CD4-positive, alpha-beta T cell treated with Interleukin-12 subunit alpha and Interleukin-12 subunit beta, for 1 hour (primary cell): Measurements from ENCODE around the gene PLXDC2.

Experiments used
- DNase-seq: peaks from one replicate; pipeline ENCODE4 v3.0.0-alpha.2; 2020

Gene PLXDC2

GRCh38 chr10:20233423-20233822 lies 417.2 kb downstream of the PLXDC2 start:
- DNase-seq, result no peak

GRCh38 chr10:20234579-20234978 lies 418.3 kb downstream of the PLXDC2 start:
- no peak for DNase-seq

- no peak for DNase-seq
Observed at GRCh38 chr10:20237091-20237570, 420.9 kb downstream of the PLXDC2 start.

GRCh38 chr10:20237586-20237985 lies 421.4 kb downstream of the PLXDC2 start:
- DNase-seq, result no peak

- no peak for DNase-seq
Observed at GRCh38 chr10:20240643-20241042, 424.4 kb downstream of the PLXDC2 start.

- no peak for DNase-seq
Observed at GRCh38 chr10:20247454-20247853, 431.2 kb downstream of the PLXDC2 start.

GRCh38 chr10:20247891-20248708 lies 431.9 kb downstream of the PLXDC2 start:
- DNase-seq, result no peak

GRCh38 chr10:20254078-20254477 lies 437.8 kb downstream of the PLXDC2 start:
- no peak for DNase-seq

- DNase-seq, result no peak
Observed at GRCh38 chr10:20254497-20254896, 438.3 kb downstream of the PLXDC2 start.

- no peak for DNase-seq
Observed at GRCh38 chr10:20256969-20257368, 440.7 kb downstream of the PLXDC2 start.

- DNase-seq, result no peak
Observed at GRCh38 chr10:20257422-20257821, 441.2 kb downstream of the PLXDC2 start.

- DNase-seq, result no peak
Observed at GRCh38 chr10:20265146-20265545, 448.9 kb downstream of the PLXDC2 start.

GRCh38 chr10:20267734-20268133 lies 451.5 kb downstream of the PLXDC2 start:
- DNase-seq, result no peak

GRCh38 chr10:20271490-20271889 lies 455.3 kb downstream of the PLXDC2 start:
- DNase-seq, result no peak

GRCh38 chr10:20272608-20273007 lies 456.4 kb downstream of the PLXDC2 start:
- no peak for DNase-seq

GRCh38 chr10:20274571-20274970 lies 458.3 kb downstream of the PLXDC2 start:
- DNase-seq, result no peak

GRCh38 chr10:20276127-20276979 lies 460.1 kb downstream of the PLXDC2 start:
- no peak for DNase-seq

- no peak for DNase-seq
Observed at GRCh38 chr10:20277820-20278219, 461.6 kb downstream of the PLXDC2 start.

GRCh38 chr10:20281579-20281978 lies 465.3 kb downstream of the PLXDC2 start:
- DNase-seq, result no peak

- no peak for DNase-seq
Observed at GRCh38 chr10:20287586-20287985, 471.4 kb downstream of the PLXDC2 start.

GRCh38 chr10:20288060-20288459 lies 471.8 kb downstream of the PLXDC2 start:
- no peak for DNase-seq

- DNase-seq, result no peak
Observed at GRCh38 chr10:20289070-20289828, 473.0 kb downstream of the PLXDC2 start.

GRCh38 chr10:20298417-20298816 lies 482.2 kb downstream of the PLXDC2 start:
- no peak for DNase-seq
